D721Med (cell line): ENCODE results near the gene MED25.

Source experiments
- DNase-seq: peaks from one replicate; pipeline ENCODE4 v3.0.0; 2011; ENCODE audit warnings: low spot score; ENCODE audit not compliant: insufficient read length
- FAIRE-seq: peaks from 2 replicates; lab custom pipeline; 2011; peaks lifted over from hg19 to GRCh38; lab: Jason Lieb, UNC
- CTCF ChIP-seq: IDR thresholded peaks from 2 replicates; pipeline ENCODE4 v1.5.1; 2012; ENCODE audit warnings: mild to moderate bottlenecking, control low read depth; ENCODE audit not compliant: insufficient read depth; ENCODE audit errors: missing control alignments

The MED25 gene

GRCh38 chr19:49877879-49878743, 60.0 kb downstream of the MED25 start:
- FAIRE-seq, result no peak
- no peak for TF ChIP-seq CTCF
- DNase-seq, result peak; percentile 98

DNA sequence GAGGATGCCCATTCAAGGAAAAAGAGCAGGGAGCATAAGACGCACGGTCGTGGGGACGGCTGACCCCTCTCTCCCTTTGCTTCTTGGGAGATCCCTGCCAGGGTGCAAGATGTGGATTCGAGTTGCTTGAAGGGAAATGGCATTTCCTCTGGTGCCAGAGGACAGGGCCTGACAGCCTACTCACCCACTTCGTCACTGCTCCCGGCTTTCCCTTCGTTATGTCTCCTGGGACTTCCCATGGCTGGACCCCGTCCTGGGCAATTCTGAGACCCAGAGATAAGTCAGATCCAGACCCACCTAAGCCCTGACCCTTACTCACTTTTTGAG, 60.6 kb downstream of the MED25 start:
- TF ChIP-seq CTCF, result no peak
- FAIRE-seq (no peak), DNase-seq (no peak)

GRCh38 chr19:49879243-49879963, 61.3 kb downstream of the MED25 start:
- TF ChIP-seq CTCF, result no peak
- DNase-seq (no peak), FAIRE-seq (no peak)

GRCh38 chr19:49880162-49880869, 62.2 kb downstream of the MED25 start:
- FAIRE-seq (no peak), DNase-seq (peak; percentile 13)
- TF ChIP-seq CTCF, result no peak

- FAIRE-seq (no peak), DNase-seq (no peak)
- TF ChIP-seq CTCF, result no peak
These were observed 63.1 kb downstream of the MED25 start for GRCh38 chr19:49881186-49881585.

DNA sequence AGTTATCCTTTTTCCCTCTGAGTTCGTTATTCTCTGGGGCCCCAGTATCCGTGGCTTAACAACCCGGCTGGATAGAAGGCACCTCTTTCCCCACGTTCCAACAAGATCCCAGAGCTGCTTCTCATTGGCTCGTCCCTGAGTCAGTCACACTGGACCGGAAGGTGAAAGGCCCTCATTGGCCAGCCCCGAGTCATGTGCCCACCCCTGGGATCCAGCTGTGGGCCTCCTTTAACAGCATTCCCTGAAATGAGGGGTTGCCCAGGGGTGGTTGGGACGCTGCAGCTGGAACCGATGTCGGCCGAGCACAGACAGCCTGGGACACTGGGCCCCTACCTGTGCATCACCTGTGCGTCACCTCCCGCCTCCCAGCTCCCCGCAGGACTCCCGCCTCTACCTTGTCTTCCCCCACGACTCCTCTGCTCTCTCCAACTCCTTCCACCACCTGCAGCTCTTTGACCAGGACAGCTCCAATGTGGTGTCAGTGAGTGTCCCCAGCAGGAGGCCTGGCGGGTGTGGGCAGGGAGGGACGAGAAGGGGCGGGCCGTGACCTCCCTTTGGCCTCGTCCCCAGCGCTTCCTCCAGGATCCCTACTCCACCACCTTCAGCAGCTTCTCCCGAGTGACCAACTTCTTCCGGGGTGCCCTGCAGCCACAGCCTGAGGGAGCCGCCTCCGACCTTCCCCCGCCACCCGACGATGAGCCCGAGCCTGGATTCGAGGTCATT, 63.7 kb downstream of the MED25 start:
- DNase-seq, result no peak
- FAIRE-seq, result no peak
- TF ChIP-seq CTCF, result no peak
